ENCODE results near the gene NEK6.

Gene NEK6

GRCh38 chr9:124222918-124223720 lies 34.6 kb upstream of the NEK6 start:
- Histone ChIP-seq H3K27ac (ENCODE audit: low read depth, low read length) (no peak overlapping the region), H3K4me1 (ENCODE audit: control insufficient read depth, low read length) (peaks cover 27% of the 10 kb centered on the region), H3K9me3 (ENCODE audit: control insufficient read depth, insufficient read depth, low read length) (no peaks in the 10 kb centered on the region), H3K27me3 (ENCODE audit: control insufficient read depth, low read length) (no peaks in the 10 kb centered on the region), H3F3A (ENCODE audit: control insufficient read depth, insufficient read depth) (peaks cover 12% of the 10 kb centered on the region; the same call in 1 of the 2 replicates), H3K79me2 (ENCODE audit: control insufficient read depth, low read length) (no peaks in the 10 kb centered on the region), H3K4me2 (ENCODE audit: low read length) (no peak overlapping the region), H3K4me3 (ENCODE audit: low read length) (no peak overlapping the region), H4K20me1 (ENCODE audit: control insufficient read depth, insufficient read depth, low read depth, low read length) (no peaks in the 10 kb centered on the region), H3K36me3 (ENCODE audit: control insufficient read depth, low read length) (no peaks in the 10 kb centered on the region), H3K9me2 (replicated peaks; ENCODE audit: control insufficient read depth, low read length) (no peaks in the 10 kb centered on the region)
- TF ChIP-seq, protein P1, sequence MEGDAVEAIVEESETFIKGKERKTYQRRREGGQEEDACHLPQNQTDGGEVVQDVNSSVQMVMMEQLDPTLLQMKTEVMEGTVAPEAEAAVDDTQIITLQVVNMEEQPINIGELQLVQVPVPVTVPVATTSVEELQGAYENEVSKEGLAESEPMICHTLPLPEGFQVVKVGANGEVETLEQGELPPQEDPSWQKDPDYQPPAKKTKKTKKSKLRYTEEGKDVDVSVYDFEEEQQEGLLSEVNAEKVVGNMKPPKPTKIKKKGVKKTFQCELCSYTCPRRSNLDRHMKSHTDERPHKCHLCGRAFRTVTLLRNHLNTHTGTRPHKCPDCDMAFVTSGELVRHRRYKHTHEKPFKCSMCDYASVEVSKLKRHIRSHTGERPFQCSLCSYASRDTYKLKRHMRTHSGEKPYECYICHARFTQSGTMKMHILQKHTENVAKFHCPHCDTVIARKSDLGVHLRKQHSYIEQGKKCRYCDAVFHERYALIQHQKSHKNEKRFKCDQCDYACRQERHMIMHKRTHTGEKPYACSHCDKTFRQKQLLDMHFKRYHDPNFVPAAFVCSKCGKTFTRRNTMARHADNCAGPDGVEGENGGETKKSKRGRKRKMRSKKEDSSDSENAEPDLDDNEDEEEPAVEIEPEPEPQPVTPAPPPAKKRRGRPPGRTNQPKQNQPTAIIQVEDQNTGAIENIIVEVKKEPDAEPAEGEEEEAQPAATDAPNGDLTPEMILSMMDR (IDR thresholded peaks at IDR 0.05; ENCODE audit: low read depth, low read length, poor library complexity, severe bottlenecking) = no peak
- TF ChIP-seq EZH2phosphoT487 (IDR thresholded peaks at IDR 0.05; ENCODE audit: borderline replicate concordance, low read length) = no peak

DNA sequence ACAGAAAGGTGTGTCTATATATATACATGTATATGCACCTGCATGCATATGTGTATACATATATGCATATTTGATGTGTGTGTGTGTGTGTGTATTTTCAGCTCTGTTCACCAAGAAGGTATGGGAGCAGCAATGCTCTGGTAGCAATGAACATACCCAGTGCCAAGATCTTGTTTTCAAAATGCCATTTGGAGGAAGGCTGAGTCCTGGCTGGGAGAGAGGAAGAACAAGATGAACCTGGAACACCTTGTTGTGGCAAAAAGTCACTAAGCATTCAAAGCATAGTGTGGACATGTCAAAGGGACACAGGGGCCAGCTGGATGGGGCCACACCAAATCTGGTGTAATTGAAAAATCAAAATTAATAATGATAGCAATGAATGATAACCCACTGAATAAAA lies 31.8 kb upstream of the NEK6 start:
- H3K4me2 ChIP-seq (ENCODE audit: low read length) = no peak overlapping the region
- no peaks in the 10 kb centered on the region for H3K79me2 ChIP-seq (ENCODE audit: control insufficient read depth, low read length)
- H3K4me3 ChIP-seq (ENCODE audit: low read length) = no peak overlapping the region
- H4K20me1 ChIP-seq (ENCODE audit: control insufficient read depth, insufficient read depth, low read depth, low read length) = no peaks in the 10 kb centered on the region
- H3K9me3 ChIP-seq (ENCODE audit: control insufficient read depth, insufficient read depth, low read length) = no peaks in the 10 kb centered on the region
- no peak overlapping the region for H3K27ac ChIP-seq (ENCODE audit: low read depth, low read length)
- H3K4me1 ChIP-seq (ENCODE audit: control insufficient read depth, low read length) = peaks cover 14% of the 10 kb centered on the region
- TF ChIP-seq, protein P1 (IDR thresholded peaks at IDR 0.05; ENCODE audit: low read depth, low read length, poor library complexity, severe bottlenecking) = no peak
- no peak for TF ChIP-seq EZH2phosphoT487 (IDR thresholded peaks at IDR 0.05; ENCODE audit: borderline replicate concordance, low read length)
- no peaks in the 10 kb centered on the region for H3K36me3 ChIP-seq (ENCODE audit: control insufficient read depth, low read length)
- H3K27me3 ChIP-seq (ENCODE audit: control insufficient read depth, low read length) = no peaks in the 10 kb centered on the region
- H3K9me2 ChIP-seq (replicated peaks; ENCODE audit: control insufficient read depth, low read length) = no peaks in the 10 kb centered on the region
- no peaks in the 10 kb centered on the region for H3F3A ChIP-seq (ENCODE audit: control insufficient read depth, insufficient read depth)

GRCh38 chr9:124228516-124228915 lies 29.2 kb upstream of the NEK6 start:
- Histone ChIP-seq H3K9me3 (ENCODE audit: control insufficient read depth, insufficient read depth, low read length) (no peaks in the 10 kb centered on the region), H3K79me2 (ENCODE audit: control insufficient read depth, low read length) (no peaks in the 10 kb centered on the region), H3K27ac (ENCODE audit: low read depth, low read length) (no peak overlapping the region), H3K9me2 (replicated peaks; ENCODE audit: control insufficient read depth, low read length) (no peaks in the 10 kb centered on the region), H3K27me3 (ENCODE audit: control insufficient read depth, low read length) (no peaks in the 10 kb centered on the region), H3K4me1 (ENCODE audit: control insufficient read depth, low read length) (peaks cover 4% of the 10 kb centered on the region; the same call in 1 of the 2 replicates), H3K36me3 (ENCODE audit: control insufficient read depth, low read length) (no peaks in the 10 kb centered on the region), H3K4me2 (ENCODE audit: low read length) (no peak overlapping the region), H4K20me1 (ENCODE audit: control insufficient read depth, insufficient read depth, low read depth, low read length) (no peaks in the 10 kb centered on the region), H3K4me3 (ENCODE audit: low read length) (no peak overlapping the region), H3F3A (ENCODE audit: control insufficient read depth, insufficient read depth) (no peaks in the 10 kb centered on the region)
- TF ChIP-seq EZH2phosphoT487 (IDR thresholded peaks at IDR 0.05; ENCODE audit: borderline replicate concordance, low read length) = no peak
- TF ChIP-seq, protein P1 (IDR thresholded peaks at IDR 0.05; ENCODE audit: low read depth, low read length, poor library complexity, severe bottlenecking) = no peak
